Fibroblast of lung (primary cell): Measurements from ENCODE around the gene CBLC. TPM values are rescaled to one million over a fixed set of nuclear protein-coding genes. Genes with fewer than 3 reads are reported as not detected.

Source experiments
- DNase-seq, 2 donors: peaks; one replicate each; pipeline versions ENCODE4 v3.0.0 to v3.0.0-alpha.2; 2010; ENCODE audit warnings: low read depth in 2 of 2
- H2AFZ ChIP-seq: 2 replicates; pipeline ENCODE4 v1.5.1; 2012; ENCODE audit warnings: low read length, control low read depth, inconsistent platforms
- H3K27ac ChIP-seq: 2 replicates; pipeline ENCODE4 v1.5.1; 2011; ENCODE audit warnings: low read length, control low read depth; ENCODE audit not compliant: insufficient read depth
- H3K27me3 ChIP-seq: 2 replicates; pipeline ENCODE4 v1.5.1; 2011; ENCODE audit warnings: mild to moderate bottlenecking, low read length; ENCODE audit not compliant: control insufficient read depth, insufficient read depth
- H3K36me3 ChIP-seq: 2 replicates; pipeline ENCODE4 v1.5.1; 2011; ENCODE audit warnings: low read length; ENCODE audit not compliant: control insufficient read depth, insufficient read depth
- H3K4me1 ChIP-seq: 2 replicates; pipeline ENCODE4 v1.5.1; 2011; ENCODE audit warnings: low read length; ENCODE audit not compliant: control insufficient read depth, insufficient read depth; ENCODE audit errors: extremely low read depth
- H3K4me2 ChIP-seq: 2 replicates; pipeline ENCODE4 v1.5.1; 2011; ENCODE audit warnings: low read length, control low read depth; ENCODE audit not compliant: insufficient read depth; ENCODE audit errors: extremely low read depth
- H3K4me3 ChIP-seq, 4 experiments: fragments of 200-600 bp in 1 of 4; sonication (generic) in 1 of 4; replicated peaks in 1 of 4; 2 replicates each; pipeline ENCODE4 v1.5.1; 2011 to 2016; ENCODE audit warnings: low read length in 4 of 4, low read depth in 3 of 4, mild to moderate bottlenecking in 3 of 4, control low read depth in 2 of 4, inconsistent platforms in 1 of 4, mixed read lengths in 1 of 4; ENCODE audit not compliant: insufficient read depth in 1 of 4; ENCODE audit errors: control extremely low read depth in 1 of 4
- H3K79me2 ChIP-seq: 2 replicates; pipeline ENCODE4 v1.5.1; 2012; ENCODE audit warnings: mild to moderate bottlenecking, low read length, inconsistent platforms; ENCODE audit not compliant: control insufficient read depth, insufficient read depth
- H3K9ac ChIP-seq: 2 replicates; pipeline ENCODE4 v1.5.1; 2011; ENCODE audit warnings: mild to moderate bottlenecking, low read length, control low read depth; ENCODE audit not compliant: insufficient read depth
- H3K9me3 ChIP-seq: 2 replicates; pipeline ENCODE4 v1.5.1; 2012; ENCODE audit warnings: low read depth, low read length; ENCODE audit not compliant: control insufficient read depth, insufficient read depth
- H4K20me1 ChIP-seq: 2 replicates; pipeline ENCODE4 v1.5.1; 2011; ENCODE audit warnings: low read length; ENCODE audit not compliant: control insufficient read depth, insufficient read depth; ENCODE audit errors: extremely low read depth
- EZH2 ChIP-seq: IDR thresholded peaks from 2 replicates; pipeline ENCODE4 v1.5.1; 2012; ENCODE audit warnings: low read length, control low read depth, mild to moderate bottlenecking; ENCODE audit errors: missing control alignments
- polyA plus RNA-seq, 2 donors: library from polyadenylated mRNA; depleted of rRNA in 1 of 2; stranded (reverse) in 1 of 2; unstranded in 1 of 2; fragments of >200 nt; gene quantifications; 2 replicates each; pipeline ENCODE4 v1.2.1, GENCODE V29; 2011 to 2012; ENCODE audit warnings: missing spikeins in 1 of 2
- total RNA-seq: library from RNA; depleted of rRNA; stranded (reverse); fragments of >200 nt; gene quantifications from 2 replicates; pipeline ENCODE4 v1.2.1, GENCODE V29; 2014
- TF ChIP-seq, protein P1 (sequence below), 2 donors: IDR thresholded peaks in 1 of 2; conservative IDR thresholded peaks in 1 of 2; 1 replicate in 1 of 2; 2 replicates in 1 of 2; pipeline ENCODE4 v1.5.1; 2011 to 2012; ENCODE audit warnings: low read length in 2 of 2, control low read depth in 1 of 2, inconsistent platforms in 1 of 2, low read depth in 1 of 2, mild to moderate bottlenecking in 1 of 2

The CBLC gene
- total and polyA plus RNA-seq, 2 donors (not counting 1 experiment from before 2014, with no cell fraction given) = 0.33 TPM; not detected in 1

DNA sequence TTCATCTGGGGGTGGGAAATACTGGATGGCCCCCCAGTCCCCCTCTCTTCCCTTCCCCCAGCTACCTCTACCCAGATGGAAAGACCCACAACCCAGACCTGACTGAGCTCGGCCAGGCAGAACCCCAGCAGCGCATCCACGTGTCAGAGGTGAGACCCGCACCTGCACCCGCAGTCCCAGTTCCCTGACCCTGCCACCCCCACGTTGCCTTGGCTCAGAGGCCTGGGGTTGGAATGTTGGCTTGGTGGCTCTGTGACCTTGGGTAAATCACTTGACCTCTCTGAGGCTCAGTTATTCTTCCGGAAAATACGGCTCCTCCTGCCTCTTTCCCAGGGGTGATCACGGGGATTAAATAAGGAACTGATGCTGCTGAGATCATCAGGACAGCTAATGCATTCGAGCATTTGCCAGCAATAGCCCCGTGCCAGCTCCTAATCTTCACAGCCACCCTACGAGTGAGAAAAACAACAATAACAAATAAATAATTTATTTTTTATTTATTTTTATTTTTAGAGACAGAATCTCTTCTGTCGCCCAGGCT, 12.3 kb downstream of the CBLC start:
- no peaks in the 10 kb centered on the region for H3K36me3 ChIP-seq
- no peaks in the 10 kb centered on the region for H4K20me1 ChIP-seq
- no peak overlapping the region for H3K9ac ChIP-seq
- H3K4me3 ChIP-seq = no peak overlapping the region
- H3K27me3 ChIP-seq = no peaks in the 10 kb centered on the region
- no peak overlapping the region for H2AFZ ChIP-seq
- TF ChIP-seq EZH2 = no peak
- TF ChIP-seq, protein P1, sequence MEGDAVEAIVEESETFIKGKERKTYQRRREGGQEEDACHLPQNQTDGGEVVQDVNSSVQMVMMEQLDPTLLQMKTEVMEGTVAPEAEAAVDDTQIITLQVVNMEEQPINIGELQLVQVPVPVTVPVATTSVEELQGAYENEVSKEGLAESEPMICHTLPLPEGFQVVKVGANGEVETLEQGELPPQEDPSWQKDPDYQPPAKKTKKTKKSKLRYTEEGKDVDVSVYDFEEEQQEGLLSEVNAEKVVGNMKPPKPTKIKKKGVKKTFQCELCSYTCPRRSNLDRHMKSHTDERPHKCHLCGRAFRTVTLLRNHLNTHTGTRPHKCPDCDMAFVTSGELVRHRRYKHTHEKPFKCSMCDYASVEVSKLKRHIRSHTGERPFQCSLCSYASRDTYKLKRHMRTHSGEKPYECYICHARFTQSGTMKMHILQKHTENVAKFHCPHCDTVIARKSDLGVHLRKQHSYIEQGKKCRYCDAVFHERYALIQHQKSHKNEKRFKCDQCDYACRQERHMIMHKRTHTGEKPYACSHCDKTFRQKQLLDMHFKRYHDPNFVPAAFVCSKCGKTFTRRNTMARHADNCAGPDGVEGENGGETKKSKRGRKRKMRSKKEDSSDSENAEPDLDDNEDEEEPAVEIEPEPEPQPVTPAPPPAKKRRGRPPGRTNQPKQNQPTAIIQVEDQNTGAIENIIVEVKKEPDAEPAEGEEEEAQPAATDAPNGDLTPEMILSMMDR (conservative IDR thresholded peaks at IDR 0.05 in 1 of 2, IDR thresholded peaks at IDR 0.05 in 1 of 2; ENCODE audit: low read depth in 1 of 2, low read length in 2 of 2) = no peak
- no peak for DNase-seq
- H3K79me2 ChIP-seq = no peaks in the 10 kb centered on the region
- H3K9me3 ChIP-seq = no peaks in the 10 kb centered on the region
- H3K4me1 ChIP-seq = no peaks in the 10 kb centered on the region
- H3K27ac ChIP-seq = no peak overlapping the region
- H3K4me2 ChIP-seq = no peak overlapping the region

DNA sequence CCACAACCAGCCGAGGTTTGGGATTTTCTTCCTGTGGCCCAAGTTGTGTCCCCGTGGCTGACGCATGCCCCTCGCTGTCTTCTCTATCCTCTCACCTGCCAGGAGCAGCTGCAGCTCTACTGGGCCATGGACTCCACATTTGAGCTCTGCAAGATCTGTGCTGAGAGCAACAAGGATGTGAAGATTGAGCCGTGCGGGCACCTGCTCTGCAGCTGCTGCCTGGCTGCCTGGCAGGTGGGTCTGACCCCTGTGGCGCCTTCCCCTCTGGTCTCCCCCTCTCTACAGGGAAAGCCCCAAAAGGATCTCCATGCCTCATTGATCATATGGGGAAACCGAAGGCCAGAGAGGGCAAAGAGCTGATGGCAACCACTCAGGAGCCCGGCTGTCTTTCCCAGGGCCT, 14.6 kb downstream of the CBLC start:
- no peaks in the 10 kb centered on the region for H3K9me3 ChIP-seq
- H3K27ac ChIP-seq = no peak overlapping the region
- no peaks in the 10 kb centered on the region for H3K4me1 ChIP-seq
- H3K9ac ChIP-seq = no peak overlapping the region
- H3K4me3 ChIP-seq = no peak overlapping the region
- H3K79me2 ChIP-seq = no peaks in the 10 kb centered on the region
- H4K20me1 ChIP-seq = no peaks in the 10 kb centered on the region
- H3K27me3 ChIP-seq = no peaks in the 10 kb centered on the region
- H3K36me3 ChIP-seq = no peaks in the 10 kb centered on the region
- TF ChIP-seq, protein P1 (conservative IDR thresholded peaks at IDR 0.05 in 1 of 2, IDR thresholded peaks at IDR 0.05 in 1 of 2; ENCODE audit: low read depth in 1 of 2, low read length in 2 of 2) = no peak
- TF ChIP-seq EZH2 = no peak
- no peak overlapping the region for H2AFZ ChIP-seq
- H3K4me2 ChIP-seq = no peak overlapping the region
- DNase-seq = no peak

DNA sequence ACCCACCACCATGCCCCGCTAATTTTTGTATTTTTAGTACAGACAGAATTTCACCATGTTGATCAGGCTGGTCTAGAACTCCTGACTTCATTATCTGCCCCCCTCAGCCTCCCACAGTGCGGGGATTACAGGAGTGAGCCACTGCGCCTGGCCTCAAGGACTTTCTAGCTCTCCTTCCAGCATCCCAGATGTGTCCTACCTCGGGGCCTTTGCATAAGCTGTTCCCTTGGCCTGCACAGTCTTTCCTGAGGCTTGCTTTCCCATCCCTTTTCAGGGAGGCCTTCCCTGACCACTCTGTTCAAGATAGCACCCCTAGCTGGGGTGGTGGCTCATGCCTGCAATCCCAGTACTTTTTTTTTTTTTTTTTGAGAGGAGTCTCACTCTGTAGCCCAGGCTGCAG, 16.9 kb downstream of the CBLC start:
- Histone ChIP-seq H3K9ac (no peak overlapping the region), H3K36me3 (no peaks in the 10 kb centered on the region), H4K20me1 (no peaks in the 10 kb centered on the region), H3K9me3 (no peaks in the 10 kb centered on the region), H2AFZ (no peak overlapping the region), H3K27ac (no peak overlapping the region), H3K79me2 (no peaks in the 10 kb centered on the region), H3K27me3 (no peaks in the 10 kb centered on the region), H3K4me2 (no peak overlapping the region), H3K4me3 (no peak overlapping the region), H3K4me1 (no peaks in the 10 kb centered on the region)
- TF ChIP-seq EZH2 = no peak
- TF ChIP-seq, protein P1 (conservative IDR thresholded peaks at IDR 0.05 in 1 of 2, IDR thresholded peaks at IDR 0.05 in 1 of 2; ENCODE audit: low read depth in 1 of 2, low read length in 2 of 2) = no peak
- DNase-seq = no peak
